ENCODE data around the gene GPR82.
"Not testable (repeated sequence)": the region's sequence is repeated elsewhere in the genome, so short reads cannot be mapped to it uniquely, and the experiment has no call there.

The GPR82 gene, protein sequence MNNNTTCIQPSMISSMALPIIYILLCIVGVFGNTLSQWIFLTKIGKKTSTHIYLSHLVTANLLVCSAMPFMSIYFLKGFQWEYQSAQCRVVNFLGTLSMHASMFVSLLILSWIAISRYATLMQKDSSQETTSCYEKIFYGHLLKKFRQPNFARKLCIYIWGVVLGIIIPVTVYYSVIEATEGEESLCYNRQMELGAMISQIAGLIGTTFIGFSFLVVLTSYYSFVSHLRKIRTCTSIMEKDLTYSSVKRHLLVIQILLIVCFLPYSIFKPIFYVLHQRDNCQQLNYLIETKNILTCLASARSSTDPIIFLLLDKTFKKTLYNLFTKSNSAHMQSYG

DNA sequence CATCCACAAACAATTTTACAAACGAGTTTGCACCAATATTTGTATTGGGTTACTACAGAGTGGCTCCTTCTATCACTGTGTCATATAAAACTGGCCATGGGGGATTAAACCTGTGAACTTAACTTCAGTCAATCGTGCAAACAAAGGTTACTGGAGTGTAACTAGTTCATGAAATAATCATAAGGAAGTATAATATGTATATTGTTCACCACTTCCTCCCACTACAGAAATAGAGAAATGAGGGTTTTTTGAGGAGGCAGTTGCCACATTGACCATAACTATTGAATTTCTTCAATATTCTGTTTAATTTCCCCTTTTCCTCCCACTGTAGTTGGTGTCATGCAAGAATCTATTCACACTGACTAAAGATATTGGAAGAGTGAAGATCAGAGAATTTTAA, at the start of gene GPR82:
Gene GPR82 (plus strand): TSS at position 356 of the 400 bp plus-strand sequence. CDS start 2,846 bp downstream, outside the sequence.
- DNase-seq, result no peak

DNA sequence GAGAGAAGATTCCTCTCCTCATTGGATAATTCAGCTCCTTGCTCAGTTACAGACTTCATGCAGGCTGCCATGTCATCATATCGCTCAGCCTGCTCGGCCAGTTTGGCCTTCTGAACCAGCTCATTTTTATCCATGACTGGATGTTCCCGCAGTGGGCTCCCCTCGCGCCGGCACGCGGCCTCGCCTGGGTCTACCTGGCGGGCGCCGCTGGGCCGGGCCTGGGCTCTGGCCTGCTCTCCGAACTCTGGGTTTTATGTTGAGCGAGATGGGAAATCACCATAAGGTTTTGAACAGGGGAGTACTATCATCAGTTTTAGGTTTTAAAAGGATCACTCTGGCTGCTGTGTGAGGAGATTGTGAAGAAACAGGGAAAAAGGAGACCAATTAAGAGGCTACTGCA, 47.6 kb upstream of the GPR82 start:
- DNase-seq, result not testable (repeated sequence)

DNA sequence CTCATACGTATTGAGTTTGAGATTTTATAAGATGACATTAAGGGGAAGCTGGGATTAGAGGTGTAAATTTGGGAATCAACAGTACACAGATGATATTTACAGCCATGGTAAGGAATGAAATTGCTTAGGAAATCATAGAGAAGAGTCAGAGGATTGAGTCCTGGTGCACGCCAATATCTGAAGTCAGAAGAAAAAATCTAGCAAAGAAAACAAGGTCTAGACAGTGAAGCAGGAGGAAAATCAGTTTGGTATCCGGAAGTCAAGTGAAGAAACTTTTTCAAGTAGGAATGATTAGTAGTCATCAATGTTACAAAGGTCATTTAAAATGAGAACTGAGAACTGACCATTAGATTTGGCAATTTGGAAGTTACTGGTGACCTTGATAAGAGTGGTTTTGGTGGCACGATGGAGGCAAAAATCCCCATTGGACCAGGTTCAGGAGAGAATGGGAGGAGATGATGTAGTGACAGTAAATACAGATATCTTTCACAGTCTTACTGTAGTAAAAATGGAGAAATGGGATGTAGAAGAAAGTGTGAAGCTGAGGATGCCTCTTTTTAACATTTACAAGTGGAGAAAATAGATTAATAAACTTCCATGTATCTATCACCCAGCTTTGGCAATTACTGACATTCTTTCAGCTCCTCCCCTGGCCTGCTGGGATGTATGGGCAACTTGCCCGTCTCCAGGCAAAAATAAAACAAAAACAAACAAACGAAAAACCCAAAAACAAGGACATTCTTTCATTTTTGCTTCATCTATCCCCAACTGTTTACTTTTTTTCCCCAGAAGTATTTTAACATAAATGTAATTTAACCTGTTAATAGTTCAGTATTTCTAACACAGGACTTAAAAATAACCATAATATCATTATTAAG, 46.6 kb upstream of the GPR82 start:
- DNase-seq, result no peak

DNA sequence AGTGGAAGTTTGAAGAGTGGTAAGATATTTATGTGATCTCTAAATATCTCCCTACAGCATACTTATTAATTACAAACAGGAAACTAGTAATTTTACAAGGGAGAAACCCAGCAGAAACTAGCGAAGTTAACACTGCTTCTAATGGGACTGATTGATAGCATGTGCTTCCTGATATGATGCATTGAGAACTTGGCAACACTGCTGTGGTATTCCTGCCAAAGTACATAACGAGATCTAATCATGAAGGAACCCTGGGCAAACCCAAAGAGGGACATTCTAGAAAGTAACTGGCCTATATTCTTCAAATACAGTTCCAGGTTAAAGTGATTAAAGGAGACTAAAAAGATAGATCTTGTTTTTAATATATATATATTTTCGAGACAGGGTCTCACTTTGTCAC, 39.8 kb upstream of the GPR82 start:
- no peak for DNase-seq

DNA sequence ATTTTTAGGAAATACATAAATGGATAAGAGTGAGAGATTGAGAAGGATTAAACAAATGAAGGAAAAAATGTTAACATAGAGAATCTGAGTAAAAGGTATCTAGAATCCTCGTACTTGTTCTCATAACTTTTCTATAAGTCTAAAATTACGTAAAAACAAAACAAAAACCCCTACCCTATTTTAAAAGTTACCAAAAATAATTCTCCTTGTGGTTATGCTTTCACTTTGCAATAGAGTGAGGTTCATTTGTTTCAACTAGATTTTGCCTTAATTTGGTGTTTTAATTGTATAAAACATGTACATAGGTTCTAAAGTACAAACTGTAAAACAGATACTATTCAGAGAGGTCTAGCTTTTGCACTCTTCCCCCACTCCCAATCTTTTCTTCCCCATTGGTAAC, 39.0 kb upstream of the GPR82 start:
- no peak for DNase-seq

DNA sequence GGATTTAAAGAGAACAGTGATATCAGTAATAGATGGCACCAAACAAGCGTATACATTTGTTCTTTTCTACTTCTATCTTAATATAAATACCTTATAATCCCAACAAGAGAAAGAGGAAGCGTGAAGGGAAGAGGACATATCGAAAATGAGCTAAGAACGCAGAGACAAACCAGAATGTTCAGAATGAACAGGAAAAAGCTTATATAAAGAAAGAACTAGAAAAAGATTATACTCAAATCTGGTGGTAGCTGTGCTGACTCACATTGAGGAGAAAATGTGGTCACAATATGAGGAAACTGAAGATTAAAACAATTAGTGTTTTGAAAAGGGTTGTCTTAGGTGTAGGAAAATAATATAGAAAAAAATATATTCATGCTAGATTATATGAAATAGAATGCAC, 37.2 kb upstream of the GPR82 start:
- no peak for DNase-seq

DNA sequence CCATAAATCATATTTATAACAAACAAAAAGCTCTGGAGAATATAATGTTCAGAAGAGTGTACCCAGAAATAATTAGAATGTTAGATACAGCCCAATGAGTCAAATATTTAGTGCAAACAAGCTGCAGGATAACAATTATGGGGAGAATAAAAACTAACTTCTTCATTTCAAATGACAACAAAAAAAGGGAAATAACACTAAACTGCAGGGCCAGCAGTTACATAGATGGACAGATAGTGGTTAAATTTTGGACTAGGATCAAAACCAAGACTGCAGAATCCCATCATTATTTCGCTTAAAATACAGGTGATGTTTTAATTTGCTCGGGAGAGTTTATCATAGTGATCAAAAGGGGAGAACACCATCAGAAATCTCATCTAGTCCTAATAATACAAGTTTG, 35.8 kb upstream of the GPR82 start:
- DNase-seq, result no peak

DNA sequence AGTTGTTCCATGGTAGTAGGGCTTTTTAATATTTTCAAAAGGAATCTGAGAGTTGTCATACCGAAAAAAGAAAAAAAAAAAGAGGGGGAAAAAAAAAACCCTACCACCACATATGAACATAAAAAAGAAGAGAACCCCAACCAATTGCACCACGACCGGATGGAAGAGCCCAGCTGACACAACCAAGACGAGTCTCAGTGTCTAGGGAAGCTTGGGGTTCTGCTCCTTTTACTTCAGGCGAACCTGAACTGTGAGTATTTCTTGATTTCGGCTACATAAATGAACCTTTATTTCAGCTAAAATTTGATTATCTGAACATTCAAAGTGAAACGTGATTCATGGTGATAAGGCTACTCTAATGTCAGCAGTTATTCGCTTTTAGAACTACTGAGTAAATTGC, 35.1 kb upstream of the GPR82 start, which contains the start of gene GPR34:
Gene GPR34 (plus strand): TSS at position 139 of the 400 bp plus-strand sequence. CDS start 6,661 bp downstream, outside the sequence.
- no peak for DNase-seq

DNA sequence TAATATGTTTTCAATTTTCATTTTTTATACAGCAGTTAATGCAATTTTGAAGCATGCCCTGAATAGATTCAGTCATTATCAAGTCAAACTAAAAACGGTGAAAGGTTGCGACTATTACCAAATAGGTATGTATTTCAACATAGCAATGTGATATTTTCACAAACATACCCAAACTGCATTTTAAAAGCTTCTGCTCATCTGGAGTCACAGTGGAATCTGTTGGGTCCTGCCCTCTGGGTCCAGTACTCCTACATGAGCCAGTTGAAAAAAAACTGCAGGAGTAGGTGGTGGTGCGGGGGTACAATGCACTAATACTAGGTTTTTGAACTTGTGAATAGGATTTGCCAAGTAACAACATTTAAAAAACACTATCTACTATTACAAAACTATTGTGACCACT, 34.3 kb upstream of the GPR82 start:
- no peak for DNase-seq

DNA sequence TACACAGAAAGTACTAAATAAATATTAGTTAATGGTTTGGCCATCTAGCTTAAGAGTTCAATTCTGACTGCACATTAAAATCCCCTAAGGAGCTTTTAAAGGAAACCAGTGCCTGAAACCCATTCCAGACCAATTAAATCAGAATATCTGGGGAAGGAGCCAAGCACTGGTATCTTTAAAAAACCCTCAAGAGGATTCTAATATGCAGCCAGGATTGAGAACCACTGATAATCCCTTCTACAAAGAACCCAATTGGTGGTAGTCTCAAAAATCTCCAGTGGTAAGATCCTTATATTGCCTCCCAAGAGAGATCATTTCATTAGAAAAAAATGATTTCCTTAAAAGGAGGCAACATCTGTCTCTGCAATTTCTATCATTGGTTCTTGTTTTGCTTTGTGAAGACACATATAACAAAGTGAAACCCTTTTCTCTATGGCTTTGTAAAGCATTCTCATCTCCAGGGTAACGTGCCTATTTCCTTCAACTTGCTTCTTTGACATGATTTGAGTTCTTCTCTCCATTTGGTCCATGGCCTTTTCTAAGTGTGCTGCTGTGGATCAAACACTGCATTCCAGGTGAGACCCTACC, 31.7 kb upstream of the GPR82 start:
- DNase-seq, result no peak

DNA sequence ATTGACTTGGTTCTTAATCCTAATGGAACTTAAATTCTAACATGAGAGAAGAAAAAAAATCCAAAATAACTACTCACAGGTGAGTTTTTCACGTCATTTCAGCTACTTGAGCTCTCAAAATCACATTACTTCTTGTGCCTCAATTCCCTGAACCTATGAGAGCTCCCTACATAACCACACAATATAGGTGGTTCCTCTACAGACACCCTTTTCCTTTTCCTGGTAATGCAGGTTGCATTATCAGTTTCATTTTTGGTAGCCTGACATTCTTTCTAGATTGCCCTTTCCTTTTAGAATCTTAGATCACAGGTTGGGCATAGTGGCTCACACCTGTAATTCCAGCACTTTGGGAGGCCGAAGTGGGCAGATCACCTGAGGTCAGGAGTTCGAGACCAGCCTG, 31.0 kb upstream of the GPR82 start:
- DNase-seq, result no peak

DNA sequence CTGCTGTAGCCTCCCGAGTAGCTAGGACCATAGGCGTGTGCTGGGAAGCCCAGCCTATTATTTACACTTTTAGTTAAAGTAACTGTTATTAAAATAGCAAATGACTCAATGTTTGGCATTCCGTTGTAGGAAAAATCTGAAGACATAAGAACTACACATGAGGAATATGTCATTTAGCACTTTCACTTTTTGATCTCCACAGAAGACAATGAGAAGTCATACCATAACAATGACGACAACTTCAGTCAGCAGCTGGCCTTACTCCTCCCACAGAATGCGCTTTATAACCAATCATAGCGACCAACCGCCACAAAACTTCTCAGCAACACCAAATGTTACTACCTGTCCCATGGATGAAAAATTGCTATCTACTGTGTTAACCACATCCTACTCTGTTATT, 28.6 kb upstream of the GPR82 start:
- no peak for DNase-seq

DNA sequence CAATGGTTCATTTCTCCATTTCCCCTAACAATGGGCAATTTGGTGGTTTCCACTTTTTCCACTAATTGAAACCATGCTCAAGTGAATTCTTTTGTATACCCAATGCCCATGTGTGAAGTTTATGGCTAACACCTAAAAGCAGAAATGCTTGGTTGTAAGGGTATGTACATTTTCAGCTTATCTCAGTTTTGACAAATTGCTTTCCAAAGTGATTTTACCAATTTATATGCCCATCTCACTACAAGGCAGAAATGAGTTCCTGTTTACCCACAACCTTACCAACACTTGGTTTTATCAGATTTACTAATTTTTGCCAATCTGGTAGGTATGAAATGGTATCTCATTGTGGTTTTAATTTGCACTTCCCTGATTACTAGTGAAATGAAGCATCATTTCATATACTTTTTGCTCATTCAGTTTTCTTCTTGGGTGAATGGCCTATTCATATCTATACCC, 20.4 kb upstream of the GPR82 start:
- DNase-seq, result no peak

DNA sequence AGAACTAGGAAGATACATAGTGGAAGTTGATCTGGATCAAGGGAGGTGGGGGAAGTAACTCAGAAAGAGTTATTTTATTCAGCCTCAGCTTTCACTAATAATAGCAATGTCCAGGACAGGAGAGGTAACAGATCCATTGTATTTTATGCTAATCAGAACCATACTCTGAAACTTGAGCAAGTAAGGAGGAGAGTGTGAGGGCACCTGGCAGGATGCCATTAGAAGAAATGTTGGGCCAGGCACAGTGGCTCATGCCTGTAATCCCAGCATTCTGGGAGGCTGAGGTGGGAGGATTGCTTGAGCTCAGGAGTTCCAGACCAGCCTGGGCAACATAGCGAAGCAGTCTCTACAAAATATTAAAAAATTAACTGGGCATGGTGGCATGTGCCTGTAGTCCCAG, 18.9 kb upstream of the GPR82 start:
- DNase-seq, result no peak

DNA sequence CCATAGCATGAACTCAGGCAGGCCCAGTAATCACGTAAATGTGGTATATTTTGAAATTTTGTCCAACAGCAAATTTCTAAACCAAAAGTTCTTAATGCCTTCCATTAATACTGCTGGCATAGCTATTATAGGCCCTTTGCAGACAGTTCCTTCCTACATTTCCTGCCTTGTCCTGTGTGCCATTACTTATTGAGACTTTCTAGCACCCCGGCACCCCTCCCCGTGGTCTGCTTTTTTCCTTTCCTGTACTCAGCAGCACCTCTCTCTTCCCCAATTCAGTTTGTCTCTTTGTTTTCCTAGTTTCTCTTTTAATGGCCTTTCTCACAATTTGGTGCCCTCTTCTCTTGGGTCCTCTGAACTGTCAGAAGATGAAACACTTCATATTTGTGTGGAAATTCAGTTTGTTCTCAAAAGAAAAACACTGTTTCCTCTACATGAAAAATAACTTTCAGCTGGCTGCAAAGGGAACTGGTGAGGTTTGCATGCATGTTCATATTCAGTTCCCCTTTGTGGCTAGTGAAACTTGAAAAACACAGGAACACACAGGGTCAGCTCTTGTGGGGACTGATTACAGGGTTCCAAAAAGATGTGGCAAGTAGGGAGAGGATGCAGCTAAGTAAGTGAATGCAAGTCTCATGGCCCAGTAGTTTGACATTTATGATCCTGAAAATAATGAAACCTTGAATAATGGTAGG, 18.2 kb upstream of the GPR82 start:
- no peak for DNase-seq

DNA sequence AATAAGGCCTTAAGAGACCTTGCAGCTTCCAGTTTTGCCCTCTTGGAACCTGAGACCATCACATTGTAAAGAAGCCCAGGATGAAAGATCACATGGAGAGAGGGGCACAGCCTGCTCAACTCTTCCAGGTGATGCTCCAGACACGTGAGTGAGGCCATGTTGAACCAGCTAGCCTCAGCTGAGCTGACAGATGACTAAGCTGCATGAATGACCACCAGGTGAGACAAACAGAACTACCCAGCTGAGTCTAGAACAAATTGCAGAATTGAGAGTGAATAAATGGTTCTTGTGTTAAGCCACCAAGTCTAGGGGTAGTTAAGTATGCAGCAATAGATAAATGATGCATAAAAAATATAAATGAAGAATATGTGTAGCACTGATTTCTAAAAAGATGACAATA, 16.8 kb upstream of the GPR82 start:
- DNase-seq, result no peak

DNA sequence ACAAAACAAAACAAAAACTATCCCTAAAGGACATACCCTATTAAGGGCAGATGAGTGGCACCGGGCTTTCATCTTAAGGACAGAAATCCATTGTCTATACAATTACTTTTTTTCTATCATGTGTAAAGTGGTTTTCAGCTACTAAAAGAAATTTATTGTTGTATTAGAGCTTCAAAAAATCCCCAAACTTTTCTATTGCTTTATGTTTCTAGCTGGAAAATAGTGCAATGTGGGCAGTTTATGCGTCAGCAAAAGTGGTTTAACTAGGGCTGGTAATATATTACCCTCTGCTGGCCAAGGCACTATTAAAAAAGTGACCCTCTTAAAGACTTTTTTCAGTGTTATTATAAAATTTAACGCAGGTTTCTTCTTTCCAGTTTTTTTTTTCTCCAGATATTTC, 15.5 kb upstream of the GPR82 start:
- no peak for DNase-seq

DNA sequence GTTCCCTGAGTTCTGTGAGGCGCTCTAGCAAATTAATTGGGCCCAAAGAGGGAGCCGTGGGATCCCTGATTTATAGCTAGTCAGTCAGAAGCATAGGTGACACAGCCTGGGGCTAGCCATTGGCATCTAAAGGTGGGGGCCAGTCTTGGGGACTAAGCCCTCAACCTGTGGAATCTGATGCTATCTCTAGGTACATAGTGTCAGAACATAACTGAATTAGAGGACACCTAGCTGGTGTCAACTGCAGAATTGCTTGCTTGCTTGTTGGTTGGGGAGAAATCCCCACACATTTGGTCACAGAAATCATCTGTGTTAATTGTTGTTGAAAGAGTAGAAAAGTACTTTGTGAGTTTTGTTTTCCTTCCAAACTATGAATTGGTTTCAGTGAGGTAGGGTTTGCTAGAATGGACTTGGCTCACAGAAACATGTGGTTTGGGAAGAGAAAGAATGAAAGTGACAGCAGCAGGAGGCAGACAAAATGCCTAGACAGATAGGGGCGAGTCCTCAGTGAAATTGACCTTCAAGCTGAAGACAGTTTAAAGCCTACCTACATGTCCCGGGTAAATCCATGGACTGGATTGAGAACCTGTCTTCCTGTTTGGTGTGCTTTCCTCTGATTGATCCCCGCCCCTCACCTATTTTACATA, 12.8 kb upstream of the GPR82 start:
- no peak for DNase-seq

DNA sequence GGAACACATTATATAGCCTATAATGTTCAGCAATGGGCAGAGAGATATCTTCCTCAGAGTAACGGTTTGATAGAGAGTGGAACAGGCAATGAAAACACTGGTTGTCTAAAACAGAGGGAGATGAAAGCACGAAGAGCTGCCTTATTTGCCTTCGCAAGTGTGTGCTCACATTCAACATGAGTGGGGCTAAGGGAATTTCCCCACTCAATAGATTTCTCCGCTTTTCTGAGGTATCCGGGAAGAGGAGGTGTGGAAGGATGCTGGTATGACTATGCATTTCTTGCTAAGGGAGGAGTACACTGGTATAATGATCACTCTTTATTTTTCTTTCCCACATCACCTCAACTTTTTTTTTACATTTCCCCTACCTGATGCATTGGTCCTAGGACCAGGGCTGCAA, 7.8 kb upstream of the GPR82 start:
- DNase-seq, result no peak

DNA sequence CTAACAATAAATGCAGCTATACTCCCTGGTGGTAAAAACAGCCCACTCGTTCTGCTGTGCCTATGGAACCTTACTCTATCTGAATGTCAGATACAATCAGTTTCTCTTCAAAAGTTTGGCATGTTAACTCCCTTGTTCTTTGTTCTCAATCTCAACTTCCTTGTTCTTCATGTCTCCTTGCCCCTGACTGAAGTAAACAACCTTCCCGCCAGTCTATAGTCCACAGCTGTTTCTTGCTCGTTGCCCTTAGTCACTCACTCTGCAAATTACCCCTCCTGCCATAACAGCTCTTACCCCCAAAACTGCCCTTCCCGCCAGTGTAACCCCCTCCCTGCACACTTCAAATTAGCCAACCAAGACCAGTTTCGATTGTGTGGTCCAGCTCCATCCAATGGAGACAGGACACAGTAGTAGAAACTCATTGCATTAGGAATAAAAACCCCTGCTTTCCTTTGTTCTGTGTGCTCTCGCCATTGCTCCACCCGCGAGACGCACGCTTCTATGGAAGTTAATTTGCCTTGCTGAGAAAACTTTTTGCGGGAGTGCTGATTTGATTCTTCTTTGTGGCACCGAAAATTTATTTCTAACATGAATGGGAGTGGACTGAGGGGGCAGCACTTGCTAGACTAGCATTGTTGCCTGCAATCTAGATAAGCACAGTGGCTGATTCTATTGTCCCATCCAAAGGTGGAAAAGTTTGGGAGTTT, 7.1 kb upstream of the GPR82 start:
- no peak for DNase-seq

DNA sequence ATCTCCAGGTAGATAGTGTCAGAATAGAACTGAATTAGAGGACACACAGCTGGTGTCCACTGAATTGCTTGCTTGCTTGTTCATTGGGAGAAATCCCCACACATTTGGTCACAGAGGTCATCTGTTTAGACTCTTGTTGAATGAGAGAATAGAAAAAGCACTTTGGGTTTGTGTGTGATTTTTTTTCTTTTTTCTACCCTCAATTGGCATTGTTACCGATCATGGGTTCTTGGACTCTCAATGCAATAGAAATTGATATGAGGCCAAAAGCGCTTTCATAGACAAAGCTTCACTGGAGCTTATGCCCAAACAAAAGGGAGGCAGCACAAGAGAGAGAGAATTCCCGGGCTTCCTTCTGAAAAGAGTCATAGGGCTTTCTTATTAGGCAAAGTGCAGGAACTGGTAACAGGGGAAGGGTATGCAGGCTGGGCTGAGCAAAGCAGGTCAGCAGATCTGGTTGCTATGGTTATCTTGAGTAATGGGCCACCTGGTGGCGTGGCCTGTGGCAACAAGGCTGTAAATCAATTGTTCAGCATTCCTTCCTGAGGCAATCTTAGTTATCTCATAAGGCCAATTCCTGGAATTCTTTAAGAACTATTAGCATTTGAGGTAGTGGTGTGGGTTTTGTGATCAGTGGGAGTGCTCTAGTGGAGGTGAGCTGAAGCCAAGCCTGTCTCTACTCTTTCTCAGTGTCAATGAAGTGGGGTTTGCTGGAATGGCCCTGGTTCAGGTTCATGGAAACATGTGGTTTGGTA, 5.3 kb upstream of the GPR82 start:
- no peak for DNase-seq

Data from NCI-H345 (cell line).